Measurements from ENCODE around the gene GPR150.

The GPR150 gene

GRCh38 chr5:95620030-95620869 is at the start of gene GPR150:
TSS of gene GPR150 (plus strand) at chr5:95620087. CDS start at chr5:95620276, 189 bp downstream.
- peak; percentile 70 for DNase-seq

- no peak for DNase-seq
These were observed 47.9 kb upstream of the GPR150 start for GRCh38 chr5:95572016-95572415.

DNA sequence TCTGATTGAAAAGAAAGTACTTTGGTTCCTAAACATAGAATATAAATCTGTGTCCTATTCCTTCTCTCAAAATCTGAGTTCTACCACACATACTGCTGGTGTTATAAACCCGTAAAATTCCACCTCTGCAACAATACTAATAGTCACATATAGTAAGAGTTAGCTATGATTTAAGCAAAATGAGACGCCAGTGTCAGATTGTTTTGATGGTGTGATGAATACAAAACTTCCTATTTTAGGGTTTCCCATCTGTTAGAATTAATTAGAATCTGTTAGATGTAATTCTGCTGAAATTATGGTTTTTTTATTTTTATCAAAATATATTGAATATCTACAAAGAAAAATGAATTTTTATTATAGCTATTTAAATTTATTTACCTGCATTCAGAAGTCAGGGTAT is 38.3 kb upstream of the GPR150 start:
- no peak for DNase-seq

DNA sequence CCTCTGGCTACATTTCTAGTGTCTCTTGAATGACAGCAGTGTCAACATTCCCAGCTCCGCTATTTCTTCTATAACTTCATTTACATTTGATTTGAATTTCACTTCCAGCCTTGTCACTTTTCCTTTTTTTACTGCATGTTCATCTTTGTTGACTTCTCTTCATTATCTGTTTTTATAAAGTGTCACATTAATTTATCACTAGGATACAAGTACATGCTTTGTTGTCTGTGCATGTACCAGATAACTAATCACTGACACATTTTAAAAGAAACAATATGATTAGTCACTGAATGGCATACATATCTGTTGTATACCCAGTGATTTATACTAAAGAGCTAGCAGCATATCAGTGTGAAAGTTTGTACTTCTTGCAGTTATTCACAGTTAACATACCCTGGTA is 35.9 kb upstream of the GPR150 start:
- DNase-seq, result no peak

GRCh38 chr5:95590880-95591279 is 29.0 kb upstream of the GPR150 start:
- no peak for DNase-seq

- DNase-seq, result no peak
These were observed 28.4 kb upstream of the GPR150 start for GRCh38 chr5:95591490-95591901.

DNA sequence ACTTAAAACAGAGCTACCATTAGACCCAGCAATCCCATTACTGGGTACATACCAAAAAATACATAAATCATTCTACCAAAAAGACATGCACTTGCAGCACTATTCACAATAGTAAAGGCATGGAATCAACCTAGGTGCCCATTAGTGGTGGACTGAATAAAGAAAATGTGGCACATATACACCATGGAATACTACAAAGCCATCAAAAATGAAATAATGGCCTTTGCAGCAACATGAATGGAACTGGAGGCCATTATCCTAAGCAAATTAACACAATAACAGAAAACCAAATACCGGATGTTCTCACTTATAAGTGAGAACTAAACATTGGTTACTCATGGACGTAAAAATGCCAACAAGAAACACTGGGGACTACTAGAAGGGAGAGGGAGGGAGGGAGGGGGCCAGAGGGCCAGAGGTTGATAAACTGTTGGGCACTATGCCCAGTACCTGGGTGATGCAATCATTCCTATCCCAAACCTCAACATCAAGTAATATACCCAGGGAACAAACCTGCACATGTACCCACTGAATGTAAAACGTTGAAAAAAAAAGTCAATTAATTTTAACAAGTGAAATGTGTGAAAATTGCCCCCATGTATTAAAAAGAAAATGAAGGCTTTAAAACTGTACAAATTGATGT is 24.5 kb upstream of the GPR150 start:
- no peak for DNase-seq

DNA sequence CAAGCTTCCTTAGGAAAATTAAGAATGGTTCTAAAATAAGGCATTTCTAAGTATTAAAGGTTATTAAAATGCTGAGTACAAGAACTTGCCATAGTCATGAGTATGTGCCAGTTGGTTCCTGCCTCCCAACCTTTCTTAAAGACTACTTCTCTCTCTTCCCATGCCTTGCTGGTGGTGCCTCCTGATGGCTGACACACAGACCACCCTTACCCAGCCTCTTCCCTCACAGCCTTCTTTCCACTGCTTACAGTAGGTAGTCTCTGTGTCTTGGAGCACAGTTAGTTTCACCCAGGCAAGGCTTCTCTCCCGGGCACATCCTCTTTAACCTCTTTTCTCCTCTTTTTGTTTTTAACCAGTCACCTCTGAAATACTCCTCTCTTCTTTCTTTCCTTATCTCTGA is 20.6 kb upstream of the GPR150 start:
- DNase-seq, result no peak

DNA sequence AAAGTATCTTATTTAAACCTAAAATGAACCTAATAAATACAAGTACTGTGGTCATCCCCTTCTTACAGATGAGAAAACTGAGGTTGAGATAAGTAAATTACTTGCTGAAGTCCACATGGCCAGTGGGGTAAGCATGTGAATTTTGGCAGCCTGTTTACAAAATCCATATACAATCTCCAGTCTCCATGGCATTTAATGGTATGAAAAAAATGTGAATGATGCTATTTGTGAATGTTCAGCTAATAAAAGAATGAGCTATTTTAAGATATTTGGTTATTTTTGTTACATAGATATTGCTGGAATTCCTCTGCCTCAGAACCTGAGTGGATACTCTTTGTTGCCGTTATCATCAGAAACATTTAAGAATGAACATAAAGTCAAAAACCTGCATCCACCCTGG is 19.3 kb upstream of the GPR150 start:
- DNase-seq, result no peak

GRCh38 chr5:95605786-95606185 is 14.1 kb upstream of the GPR150 start:
- no peak for DNase-seq

- no peak for DNase-seq
These were observed 13.5 kb upstream of the GPR150 start for GRCh38 chr5:95606419-95606818.

DNA sequence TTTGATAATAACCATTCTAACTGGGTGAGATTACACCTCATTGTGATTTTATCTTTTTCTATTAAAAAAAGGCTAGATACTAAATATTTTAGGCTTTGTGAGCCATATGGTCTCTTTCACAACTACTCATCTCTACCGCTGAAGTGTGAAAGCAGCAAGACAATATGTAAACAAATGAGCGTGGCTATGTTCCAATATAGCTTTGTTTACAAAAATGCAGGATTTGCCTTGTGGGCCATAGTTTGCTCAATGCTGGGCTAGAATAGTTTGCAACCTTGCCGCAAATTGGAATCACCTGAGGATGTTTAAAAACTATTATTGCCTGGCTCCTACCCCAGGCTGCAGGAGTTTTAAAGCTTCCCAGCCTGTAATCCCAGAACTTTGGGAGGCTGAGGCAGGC is 10.2 kb upstream of the GPR150 start:
- DNase-seq, result no peak

GRCh38 chr5:95610546-95610945 is 9.3 kb upstream of the GPR150 start:
- DNase-seq, result no peak

DNA sequence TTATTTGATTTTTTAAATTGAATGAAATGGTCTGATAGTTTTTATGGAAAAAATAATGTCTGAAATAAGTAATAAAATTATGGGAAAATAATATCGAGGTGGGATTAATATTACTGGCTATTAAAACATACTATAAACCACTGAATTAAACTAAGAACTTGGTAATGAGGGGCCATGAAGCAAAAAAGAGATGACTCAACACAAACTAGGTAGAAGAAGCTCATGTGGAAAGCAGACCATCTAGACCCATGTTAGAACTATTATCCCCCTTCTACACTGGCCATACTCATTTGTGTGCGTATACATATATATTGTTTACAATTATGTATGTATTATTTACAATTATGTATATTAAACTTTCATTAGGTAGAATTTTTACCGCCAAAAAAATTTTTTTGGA is 8.5 kb upstream of the GPR150 start:
- no peak for DNase-seq

DNA sequence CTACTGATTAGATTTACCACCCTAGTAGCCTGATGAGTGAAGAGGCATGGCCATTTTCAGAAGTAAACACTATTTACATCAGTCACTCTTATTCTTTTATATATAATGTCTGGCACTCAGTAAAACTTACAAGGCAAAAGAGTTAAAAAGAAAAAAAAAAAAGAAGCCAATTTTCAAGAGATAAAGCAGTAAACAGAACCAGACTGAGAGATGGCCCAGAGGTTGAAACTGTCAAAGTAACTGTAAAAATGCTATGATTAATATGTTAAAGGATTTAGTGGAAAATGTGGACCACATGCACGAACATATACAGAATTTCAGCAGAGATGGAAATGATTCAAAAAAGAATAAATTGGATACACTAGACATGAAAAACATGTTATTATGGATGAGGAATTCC is 6.4 kb upstream of the GPR150 start:
- DNase-seq, result no peak

DNA sequence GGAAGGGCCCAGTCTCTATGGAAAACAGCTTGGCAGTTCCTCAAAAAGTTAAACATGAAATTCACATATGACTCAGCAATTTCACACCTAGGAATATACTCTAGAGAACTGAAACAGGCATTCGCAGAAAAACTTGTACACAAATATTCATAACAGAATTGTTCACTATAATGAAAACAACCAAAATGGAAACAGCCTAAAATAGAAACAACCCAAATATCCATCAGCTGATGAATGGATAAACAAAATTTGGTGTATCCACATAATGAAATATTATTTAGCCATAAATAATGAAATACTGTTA is 4.8 kb upstream of the GPR150 start:
- DNase-seq, result no peak

DNA sequence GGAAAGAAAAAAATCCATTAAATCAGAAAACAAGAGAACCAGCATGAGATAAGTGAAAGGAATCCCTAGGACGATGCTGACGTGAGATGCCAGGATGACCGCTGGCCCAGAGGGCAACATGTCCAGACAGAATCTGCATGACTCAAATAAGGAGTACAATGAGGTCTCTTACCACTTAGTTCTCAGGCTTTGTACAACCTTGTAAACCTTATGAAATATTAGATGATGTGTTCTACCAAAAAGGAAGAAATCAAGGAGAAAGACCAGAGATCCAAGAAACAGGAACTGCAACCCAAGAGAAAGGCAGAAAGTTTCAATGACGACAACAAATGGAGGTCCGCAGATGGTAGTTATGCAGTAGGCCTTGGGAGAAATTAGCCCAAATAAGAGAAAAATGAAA is 2.8 kb upstream of the GPR150 start:
- DNase-seq, result no peak

DNA sequence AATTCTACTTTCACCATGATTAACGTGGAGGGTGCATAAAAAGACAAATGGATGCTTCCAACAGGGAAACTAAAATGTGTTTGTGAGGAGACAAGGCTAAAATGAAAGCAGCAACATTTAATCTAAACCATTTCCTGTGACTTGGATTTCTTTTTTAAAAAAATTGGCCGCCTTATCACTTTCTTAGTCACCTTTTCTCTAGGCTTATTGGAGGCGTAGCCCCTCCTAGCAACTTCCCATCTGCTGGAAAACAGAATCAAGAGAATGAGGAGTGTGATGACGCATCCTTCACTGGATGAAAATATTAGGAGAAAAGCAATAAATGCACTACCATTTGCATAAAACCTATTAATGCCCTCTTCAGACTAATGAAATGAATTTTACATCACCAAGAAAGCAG is 791 bp upstream of the GPR150 start:
- no peak for DNase-seq

- no peak for DNase-seq
These were observed 315 bp upstream of the GPR150 start for GRCh38 chr5:95619514-95620029.

DNA sequence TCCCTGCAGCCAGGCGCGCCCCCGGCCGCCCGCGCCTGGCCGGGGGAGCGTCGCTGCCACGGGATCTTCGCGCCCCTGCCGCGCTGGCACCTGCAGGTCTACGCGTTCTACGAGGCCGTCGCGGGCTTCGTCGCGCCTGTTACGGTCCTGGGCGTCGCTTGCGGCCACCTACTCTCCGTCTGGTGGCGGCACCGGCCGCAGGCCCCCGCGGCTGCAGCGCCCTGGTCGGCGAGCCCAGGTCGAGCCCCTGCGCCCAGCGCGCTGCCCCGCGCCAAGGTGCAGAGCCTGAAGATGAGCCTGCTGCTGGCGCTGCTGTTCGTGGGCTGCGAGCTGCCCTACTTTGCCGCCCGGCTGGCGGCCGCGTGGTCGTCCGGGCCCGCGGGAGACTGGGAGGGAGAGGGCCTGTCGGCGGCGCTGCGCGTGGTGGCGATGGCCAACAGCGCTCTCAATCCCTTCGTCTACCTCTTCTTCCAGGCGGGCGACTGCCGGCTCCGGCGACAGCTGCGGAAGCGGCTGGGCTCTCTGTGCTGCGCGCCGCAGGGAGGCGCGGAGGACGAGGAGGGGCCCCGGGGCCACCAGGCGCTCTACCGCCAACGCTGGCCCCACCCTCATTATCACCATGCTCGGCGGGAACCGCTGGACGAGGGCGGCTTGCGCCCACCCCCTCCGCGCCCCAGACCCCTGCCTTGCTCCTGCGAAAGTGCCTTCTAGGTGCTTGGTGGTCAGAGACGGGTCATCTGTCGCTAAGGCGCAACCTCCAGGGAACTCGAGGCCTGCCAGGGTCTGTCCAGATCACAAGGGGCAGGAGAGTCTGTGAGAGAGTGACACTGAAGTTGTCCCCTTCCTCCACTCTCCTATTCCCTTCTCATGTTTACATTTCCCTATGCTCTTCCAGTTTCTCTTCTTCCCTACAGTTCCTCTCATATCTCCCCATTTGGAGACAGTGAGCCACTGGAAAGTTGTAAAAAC is 1.3 kb downstream of the GPR150 start:
- peak; percentile 65 for DNase-seq

DNA sequence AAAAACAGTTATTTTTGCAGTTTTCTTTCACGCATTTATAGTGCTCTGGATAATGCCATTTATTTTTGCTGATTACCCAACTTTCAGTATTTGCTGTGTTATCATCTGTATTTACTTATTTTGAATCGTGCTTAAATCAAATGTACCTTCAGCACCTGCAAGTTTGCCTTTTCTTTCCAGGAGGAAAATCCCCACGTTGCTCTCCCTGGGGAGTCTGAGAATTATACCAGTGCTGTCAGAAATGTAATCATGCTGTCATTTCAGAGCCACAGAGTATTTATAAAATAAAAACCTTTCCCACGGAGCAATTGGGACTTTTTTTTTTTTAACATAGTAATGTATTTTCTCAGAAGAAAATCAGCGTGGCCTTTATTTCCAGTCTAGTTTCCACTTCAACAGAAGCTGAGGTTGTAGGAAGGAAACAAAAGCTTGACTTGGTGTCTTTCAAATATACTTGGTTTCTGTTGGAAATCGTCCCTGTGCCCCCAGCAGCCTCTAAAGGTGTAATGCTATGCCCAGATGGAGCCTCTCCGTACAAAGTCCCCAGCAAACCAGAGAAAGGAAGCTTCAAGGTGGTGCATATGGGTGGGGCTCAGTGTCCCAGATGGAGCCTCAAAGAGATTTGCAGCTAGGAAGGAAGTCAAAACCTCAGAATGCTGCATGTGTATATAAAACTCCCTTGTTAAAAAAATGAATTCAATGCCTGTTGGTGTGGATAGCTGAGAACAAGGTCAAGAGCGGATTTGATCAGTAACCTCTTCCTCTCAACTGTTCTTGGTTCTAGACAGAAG is 2.1 kb downstream of the GPR150 start:
- no peak for DNase-seq

- DNase-seq, result no peak
These were observed 3.8 kb downstream of the GPR150 start for GRCh38 chr5:95623706-95624105.

DNA sequence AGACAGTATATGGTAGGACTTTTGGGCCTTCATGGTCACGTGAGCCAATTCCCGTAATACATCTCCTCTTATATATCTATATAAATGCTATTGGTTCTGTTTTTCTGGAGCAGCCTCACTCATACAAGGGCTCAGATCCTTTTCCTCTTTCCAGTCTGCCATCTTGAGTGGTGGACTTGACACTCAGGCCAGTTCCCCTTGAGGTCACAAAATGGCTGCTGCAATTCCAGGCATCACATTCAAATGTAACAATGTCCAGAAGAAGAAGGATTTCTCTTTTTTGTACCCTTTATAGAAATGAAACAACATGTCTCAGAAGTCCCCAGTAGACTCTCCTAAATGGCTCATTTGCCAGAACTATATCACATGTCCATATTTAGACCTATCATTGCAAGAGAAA is 4.5 kb downstream of the GPR150 start:
- DNase-seq, result no peak
